Measurements from ENCODE around the gene TP53BP2.

The TP53BP2 gene

DNA sequence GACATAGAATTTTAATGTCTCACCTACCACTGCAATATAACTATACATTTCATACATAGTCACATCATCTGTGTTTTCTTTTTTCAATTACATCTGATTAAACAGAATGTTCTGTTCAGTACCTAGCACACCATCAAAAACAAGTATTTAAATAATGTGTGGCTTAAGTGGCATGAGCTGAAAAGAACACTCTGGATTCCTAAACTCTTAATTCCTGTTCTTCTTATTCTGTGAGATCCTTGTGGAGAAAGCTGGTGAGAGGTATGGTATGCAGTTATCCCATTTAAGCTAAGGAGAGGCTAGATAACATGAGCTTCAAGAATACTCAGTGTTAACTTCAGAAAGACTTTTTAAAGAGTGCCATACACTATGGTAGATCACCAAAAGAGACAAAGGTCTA, 5.5 kb downstream of the TP53BP2 start:
- Histone ChIP-seq H3K27ac (no peak overlapping the region), H3K9me3 (ENCODE audit: control insufficient read depth, low read length) (no peaks in the 10 kb centered on the region), H3K4me3 (ENCODE audit: low read depth, low read length) (no peak overlapping the region), H3K27me3 (ENCODE audit: control insufficient read depth, insufficient read depth, low read length) (no peaks in the 10 kb centered on the region), H2AFZ (no peak overlapping the region), H3K79me2 (no peaks in the 10 kb centered on the region), H3K9ac (no peak overlapping the region), H3K4me2 (ENCODE audit: low read length) (no peak overlapping the region), H3K4me1 (no peaks in the 10 kb centered on the region), H3K36me3 (ENCODE audit: control insufficient read depth, insufficient read depth, low read length) (no peaks in the 10 kb centered on the region)
- TF ChIP-seq, protein P1, sequence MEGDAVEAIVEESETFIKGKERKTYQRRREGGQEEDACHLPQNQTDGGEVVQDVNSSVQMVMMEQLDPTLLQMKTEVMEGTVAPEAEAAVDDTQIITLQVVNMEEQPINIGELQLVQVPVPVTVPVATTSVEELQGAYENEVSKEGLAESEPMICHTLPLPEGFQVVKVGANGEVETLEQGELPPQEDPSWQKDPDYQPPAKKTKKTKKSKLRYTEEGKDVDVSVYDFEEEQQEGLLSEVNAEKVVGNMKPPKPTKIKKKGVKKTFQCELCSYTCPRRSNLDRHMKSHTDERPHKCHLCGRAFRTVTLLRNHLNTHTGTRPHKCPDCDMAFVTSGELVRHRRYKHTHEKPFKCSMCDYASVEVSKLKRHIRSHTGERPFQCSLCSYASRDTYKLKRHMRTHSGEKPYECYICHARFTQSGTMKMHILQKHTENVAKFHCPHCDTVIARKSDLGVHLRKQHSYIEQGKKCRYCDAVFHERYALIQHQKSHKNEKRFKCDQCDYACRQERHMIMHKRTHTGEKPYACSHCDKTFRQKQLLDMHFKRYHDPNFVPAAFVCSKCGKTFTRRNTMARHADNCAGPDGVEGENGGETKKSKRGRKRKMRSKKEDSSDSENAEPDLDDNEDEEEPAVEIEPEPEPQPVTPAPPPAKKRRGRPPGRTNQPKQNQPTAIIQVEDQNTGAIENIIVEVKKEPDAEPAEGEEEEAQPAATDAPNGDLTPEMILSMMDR (IDR thresholded peaks at IDR 0.05): no peak

DNA sequence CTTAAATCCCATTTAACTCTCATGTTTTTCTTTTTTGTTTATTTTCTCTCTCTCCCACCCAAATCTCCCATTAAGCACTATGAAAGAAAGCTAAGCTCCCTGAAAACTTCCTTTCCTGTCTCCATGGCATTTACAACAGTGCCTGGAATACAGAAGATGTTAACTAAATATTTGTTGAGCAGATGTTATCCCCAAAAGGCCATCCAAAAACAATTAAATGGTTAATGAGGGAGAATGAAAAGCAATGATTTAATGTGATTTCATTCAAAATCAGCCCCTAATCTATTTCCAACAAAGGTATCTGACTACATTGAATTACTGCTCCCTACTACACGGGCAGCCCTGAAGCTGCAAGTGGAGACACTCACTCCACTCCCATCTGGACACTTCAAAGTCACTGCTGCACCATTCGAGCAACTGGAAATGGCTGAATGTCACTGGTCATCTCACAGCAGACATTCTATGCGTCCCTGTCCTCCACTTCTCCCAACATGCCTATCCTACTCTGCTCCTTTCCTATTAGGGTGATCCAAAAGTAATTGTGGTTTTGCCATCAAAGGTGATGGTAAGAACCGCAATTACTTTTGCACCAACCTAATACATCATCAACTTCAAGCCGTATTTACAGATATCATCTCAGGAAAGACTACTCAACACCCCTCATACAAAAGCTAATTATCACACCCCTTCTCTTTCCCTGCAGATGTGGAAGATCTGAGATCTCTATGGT, 7.5 kb downstream of the TP53BP2 start:
- Histone ChIP-seq H3K4me2 (ENCODE audit: low read length) (no peak overlapping the region), H2AFZ (no peak overlapping the region), H3K27me3 (ENCODE audit: control insufficient read depth, insufficient read depth, low read length) (no peaks in the 10 kb centered on the region), H3K9me3 (ENCODE audit: control insufficient read depth, low read length) (no peaks in the 10 kb centered on the region), H3K4me1 (no peaks in the 10 kb centered on the region), H3K79me2 (no peaks in the 10 kb centered on the region), H3K9ac (no peak overlapping the region), H3K36me3 (ENCODE audit: control insufficient read depth, insufficient read depth, low read length) (no peaks in the 10 kb centered on the region), H3K27ac (no peak overlapping the region), H3K4me3 (ENCODE audit: low read depth, low read length) (no peak overlapping the region)
- TF ChIP-seq, protein P1 (IDR thresholded peaks at IDR 0.05): no peak

- Histone ChIP-seq H2AFZ (no peak overlapping the region), H3K4me1 (peaks cover under 1% of the 10 kb centered on the region), H3K36me3 (ENCODE audit: control insufficient read depth, insufficient read depth, low read length) (no peaks in the 10 kb centered on the region), H3K9me3 (ENCODE audit: control insufficient read depth, low read length) (no peaks in the 10 kb centered on the region), H3K4me3 (ENCODE audit: low read depth, low read length) (no peak overlapping the region), H3K27me3 (ENCODE audit: control insufficient read depth, insufficient read depth, low read length) (no peaks in the 10 kb centered on the region), H3K9ac (no peak overlapping the region), H3K4me2 (ENCODE audit: low read length) (no peak overlapping the region), H3K79me2 (no peaks in the 10 kb centered on the region), H3K27ac (no peak overlapping the region)
- TF ChIP-seq, protein P1 (IDR thresholded peaks at IDR 0.05): no peak
Measured at GRCh38 chr1:223837687-223838086, 8.1 kb downstream of the TP53BP2 start.

DNA sequence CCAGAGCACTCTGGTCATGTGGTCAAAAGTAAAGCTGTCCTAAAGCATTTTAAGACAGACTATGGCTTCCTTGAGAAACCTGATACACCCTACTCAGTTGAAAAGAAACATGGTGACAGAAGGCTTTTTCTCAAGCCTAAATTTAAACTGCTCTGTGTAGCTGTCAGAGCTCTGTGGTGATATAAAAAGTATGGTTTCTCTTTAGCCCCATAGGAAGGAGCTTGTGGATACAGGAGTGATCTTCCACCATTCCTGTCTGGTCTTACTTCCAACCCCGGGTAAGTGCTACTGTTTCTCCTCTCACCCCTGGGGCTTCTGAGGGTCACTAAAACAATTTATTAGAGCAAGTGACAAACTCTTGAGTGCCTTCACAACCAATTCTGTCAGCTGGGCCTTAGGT, 8.5 kb downstream of the TP53BP2 start:
- Histone ChIP-seq H2AFZ (no peak overlapping the region), H3K36me3 (ENCODE audit: control insufficient read depth, insufficient read depth, low read length) (no peaks in the 10 kb centered on the region), H3K4me1 (peaks cover 5% of the 10 kb centered on the region), H3K9ac (no peak overlapping the region), H3K79me2 (no peaks in the 10 kb centered on the region), H3K4me3 (ENCODE audit: low read depth, low read length) (no peak overlapping the region), H3K9me3 (ENCODE audit: control insufficient read depth, low read length) (no peaks in the 10 kb centered on the region), H3K27me3 (ENCODE audit: control insufficient read depth, insufficient read depth, low read length) (no peaks in the 10 kb centered on the region), H3K4me2 (ENCODE audit: low read length) (no peak overlapping the region), H3K27ac (no peak overlapping the region)
- TF ChIP-seq, protein P1 (IDR thresholded peaks at IDR 0.05): no peak

DNA sequence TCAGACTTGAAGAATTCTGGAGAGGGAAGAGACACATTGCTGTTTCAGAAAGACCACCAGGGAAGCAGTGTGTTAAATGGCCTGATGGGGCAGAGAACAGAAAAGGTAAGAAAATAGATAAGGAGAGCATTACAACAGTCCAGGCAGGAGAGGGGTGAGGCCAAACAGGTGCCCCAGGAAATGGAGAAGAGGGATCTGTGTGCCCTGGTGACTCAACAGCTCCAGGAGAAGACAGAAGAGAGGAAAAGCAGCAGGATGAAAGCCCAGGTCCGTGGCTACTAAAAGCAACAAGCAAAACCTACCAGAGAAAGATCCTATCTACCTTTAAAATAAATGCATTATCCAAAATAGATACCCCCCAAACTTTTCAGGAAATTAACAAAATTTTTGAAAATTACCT, 9.2 kb downstream of the TP53BP2 start:
- H3K79me2 ChIP-seq: no peaks in the 10 kb centered on the region
- no peak overlapping the region for H3K27ac ChIP-seq

More for the DNA sequence above, 9.2 kb downstream of the TP53BP2 start:
- no peak overlapping the region for H3K4me2 ChIP-seq (ENCODE audit: low read length)
- no peaks in the 10 kb centered on the region for H3K36me3 ChIP-seq (ENCODE audit: control insufficient read depth, insufficient read depth, low read length)
- no peak overlapping the region for H2AFZ ChIP-seq
- TF ChIP-seq, protein P1 (IDR thresholded peaks at IDR 0.05): no peak
- no peak overlapping the region for H3K4me3 ChIP-seq (ENCODE audit: low read depth, low read length)
- H3K4me1 ChIP-seq: peaks cover 5% of the 10 kb centered on the region
- H3K9ac ChIP-seq: no peak overlapping the region
- H3K27me3 ChIP-seq (ENCODE audit: control insufficient read depth, insufficient read depth, low read length): no peaks in the 10 kb centered on the region
- H3K9me3 ChIP-seq (ENCODE audit: control insufficient read depth, low read length): no peaks in the 10 kb centered on the region
